H9 (cell line): Measurements from ENCODE around the gene FAM210A. TPM values are rescaled to one million over a fixed set of nuclear protein-coding genes. Genes with fewer than 3 reads are reported as not detected.

ENCODE experiments used
- DNase-seq: peaks from one replicate; pipeline ENCODE4 v3.0.0-alpha.2; 2017
- H2AFZ ChIP-seq: one replicate; pipeline ENCODE4 v1.6.1; 2013; ENCODE audit warnings: mild to moderate bottlenecking, low read length, control low read depth, moderate library complexity
- H2AK5ac ChIP-seq: 2 replicates; pipeline ENCODE4 v1.6.1; 2013; ENCODE audit warnings: low read length, control low read depth, mixed read lengths; ENCODE audit not compliant: insufficient read length
- H2BK120ac ChIP-seq: one replicate; pipeline ENCODE4 v1.6.1; 2013; ENCODE audit warnings: low read depth, mild to moderate bottlenecking, low read length, control low read depth, inconsistent platforms; ENCODE audit not compliant: poor library complexity, severe bottlenecking
- H2BK12ac ChIP-seq: 2 replicates; pipeline ENCODE4 v1.6.1; 2013; ENCODE audit warnings: low read length, control low read depth, mixed read lengths, low read depth; ENCODE audit not compliant: insufficient read length
- H2BK15ac ChIP-seq: 2 replicates; pipeline ENCODE4 v1.6.1; 2013; ENCODE audit warnings: low read depth, low read length, control low read depth
- H2BK20ac ChIP-seq: one replicate; pipeline ENCODE4 v1.6.1; 2013; ENCODE audit warnings: low read depth, mild to moderate bottlenecking, low read length, control low read depth, inconsistent platforms; ENCODE audit not compliant: poor library complexity, severe bottlenecking
- H2BK5ac ChIP-seq: 2 replicates; pipeline ENCODE4 v1.6.1; 2013; ENCODE audit warnings: low read length, control low read depth, mixed read lengths; ENCODE audit not compliant: insufficient read length
- H3K14ac ChIP-seq: 2 replicates; pipeline ENCODE4 v1.6.1; 2013; ENCODE audit warnings: low read length, control low read depth; ENCODE audit not compliant: insufficient read depth
- H3K18ac ChIP-seq: 2 replicates; pipeline ENCODE4 v1.6.1; 2013; ENCODE audit warnings: low read depth, mild to moderate bottlenecking, mixed read lengths, low read length, control low read depth; ENCODE audit not compliant: insufficient read length
- H3K23ac ChIP-seq: 2 replicates; pipeline ENCODE4 v1.6.1; 2013; ENCODE audit warnings: low read length, control low read depth, mixed read lengths, low read depth; ENCODE audit not compliant: insufficient read length
- H3K23me2 ChIP-seq: 2 replicates; pipeline ENCODE4 v1.6.1; 2013; ENCODE audit warnings: low read depth, mild to moderate bottlenecking, mixed read lengths, low read length, control low read depth; ENCODE audit not compliant: insufficient read length, poor library complexity, severe bottlenecking
- H3K27ac ChIP-seq: 2 replicates; pipeline ENCODE4 v1.5.1; 2013; ENCODE audit warnings: low read length, control low read depth, mixed read lengths, low read depth; ENCODE audit not compliant: insufficient read length
- H3K27me3 ChIP-seq: 2 replicates; pipeline ENCODE4 v1.6.1; 2013; ENCODE audit warnings: low read length, control low read depth, inconsistent platforms; ENCODE audit not compliant: insufficient read depth
- H3K4ac ChIP-seq: 2 replicates; pipeline ENCODE4 v1.6.1; 2013; ENCODE audit warnings: low read depth, mild to moderate bottlenecking, control low read depth, inconsistent platforms, low read length, moderate library complexity
- H3K4me1 ChIP-seq: 2 replicates; pipeline ENCODE4 v1.6.1; 2013; ENCODE audit warnings: low read length, control low read depth, inconsistent platforms; ENCODE audit not compliant: insufficient read depth
- H3K4me2 ChIP-seq: 2 replicates; pipeline ENCODE4 v1.6.1; 2013; ENCODE audit warnings: low read length, control low read depth, mixed read lengths; ENCODE audit not compliant: insufficient read length, insufficient read depth
- H3K56ac ChIP-seq: 2 replicates; pipeline ENCODE4 v1.6.1; 2013; ENCODE audit warnings: low read depth, mild to moderate bottlenecking, mixed read lengths, low read length, control low read depth; ENCODE audit not compliant: insufficient read length
- H3K79me1 ChIP-seq: 2 replicates; pipeline ENCODE4 v1.6.1; 2013; ENCODE audit warnings: low read depth, mild to moderate bottlenecking, moderate library complexity, low read length, control low read depth, inconsistent platforms; ENCODE audit not compliant: insufficient read depth, poor library complexity, severe bottlenecking
- H3K79me2 ChIP-seq: 2 replicates; pipeline ENCODE4 v1.6.1; 2013; ENCODE audit warnings: low read length, control low read depth, inconsistent platforms; ENCODE audit not compliant: insufficient read depth
- H3K9ac ChIP-seq: 2 replicates; pipeline ENCODE4 v1.6.1; 2013; ENCODE audit warnings: low read length, control low read depth, mixed read lengths; ENCODE audit not compliant: insufficient read length; ENCODE audit errors: extremely low read depth
- H3K9me3 ChIP-seq: one replicate; pipeline ENCODE4 v1.6.1; 2013; ENCODE audit warnings: low read depth, low read length, inconsistent platforms; ENCODE audit not compliant: control insufficient read depth
- H3T11ph ChIP-seq: one replicate; pipeline ENCODE4 v1.6.1; 2013; ENCODE audit warnings: mild to moderate bottlenecking, low read length, control low read depth, inconsistent platforms
- H4K20me1 ChIP-seq: one replicate; pipeline ENCODE4 v1.6.1; 2013; ENCODE audit not compliant: control insufficient read depth, insufficient read length, insufficient read depth
- H4K5ac ChIP-seq: 2 replicates; pipeline ENCODE4 v1.6.1; 2013; ENCODE audit warnings: low read depth, mild to moderate bottlenecking, mixed read lengths, low read length, control low read depth; ENCODE audit not compliant: insufficient read length
- H4K8ac ChIP-seq: replicated peaks from 2 replicates; pipeline ENCODE4 v1.6.1; 2013; ENCODE audit warnings: low read length, control low read depth, mixed read lengths, low read depth; ENCODE audit not compliant: insufficient read length
- H4K91ac ChIP-seq: 2 replicates; pipeline ENCODE4 v1.6.1; 2013; ENCODE audit warnings: low read depth, mild to moderate bottlenecking, moderate library complexity, mixed read lengths, low read length, control low read depth; ENCODE audit not compliant: insufficient read length
- H3K27ac Mint-ChIP-seq, 3 experiments: 2 replicates in 2 of 3; 3 replicates in 1 of 3; pipeline ENCODE4 v1.8.0; 2020 to 2021; ENCODE audit warnings: mixed read lengths in 3 of 3, mild to moderate bottlenecking in 1 of 3, moderate library complexity in 1 of 3
- H3K27me3 Mint-ChIP-seq: 2 replicates; pipeline ENCODE4 v1.8.0; 2021; ENCODE audit warnings: low read depth, mild to moderate bottlenecking, moderate library complexity, mixed read lengths
- H3K36me3 Mint-ChIP-seq, 3 experiments: 2 replicates in 2 of 3; 3 replicates in 1 of 3; pipeline ENCODE4 v1.8.0; 2020 to 2021; ENCODE audit warnings: low read depth in 3 of 3, mixed read lengths in 3 of 3; ENCODE audit not compliant: insufficient read depth in 1 of 3
- H3K4me1 Mint-ChIP-seq, 2 experiments: 2 replicates each; pipeline ENCODE4 v1.8.0; 2020; ENCODE audit warnings: mixed read lengths in 2 of 2
- H3K4me3 Mint-ChIP-seq, 2 experiments: 2 replicates in 1 of 2; 3 replicates in 1 of 2; pipeline ENCODE4 v1.8.0; 2020 to 2021; ENCODE audit warnings: mild to moderate bottlenecking in 2 of 2, mixed read lengths in 2 of 2, moderate library complexity in 1 of 2
- H3K9me3 Mint-ChIP-seq, 2 experiments: 2 replicates in 1 of 2; 3 replicates in 1 of 2; pipeline ENCODE4 v1.8.0; 2020; ENCODE audit warnings: mild to moderate bottlenecking in 2 of 2, mixed read lengths in 2 of 2, moderate library complexity in 1 of 2
- CTCF ChIP-seq: fragments of 200-600 bp; sonication (generic); conservative IDR thresholded peaks from 3 replicates; pipeline ENCODE4 v1.8.0; 2021; ENCODE audit warnings: antibody characterized with exemption, mild to moderate bottlenecking
- WGBS: extraction: QIAGEN DNeasy Blood & Tissue Kit; methylation state at CpG from one replicate; pipeline ENCODE4 v1.1.7; 2013; ENCODE audit warnings: missing lambda C conversion rate, low lambda C conversion rate, mixed read lengths; ENCODE audit not compliant: insufficient read length; ENCODE audit errors: extremely low coverage; 5-methylcytosine and 5-hydroxymethylcytosine counted together
- total RNA-seq: library from RNA; stranded (reverse); gene quantifications from 2 replicates; pipeline ENCODE4 v1.2.1, GENCODE V29; 2021

Gene FAM210A
- total RNA-seq, 1 experiment from 2014 or later: 22.5 TPM

DNA sequence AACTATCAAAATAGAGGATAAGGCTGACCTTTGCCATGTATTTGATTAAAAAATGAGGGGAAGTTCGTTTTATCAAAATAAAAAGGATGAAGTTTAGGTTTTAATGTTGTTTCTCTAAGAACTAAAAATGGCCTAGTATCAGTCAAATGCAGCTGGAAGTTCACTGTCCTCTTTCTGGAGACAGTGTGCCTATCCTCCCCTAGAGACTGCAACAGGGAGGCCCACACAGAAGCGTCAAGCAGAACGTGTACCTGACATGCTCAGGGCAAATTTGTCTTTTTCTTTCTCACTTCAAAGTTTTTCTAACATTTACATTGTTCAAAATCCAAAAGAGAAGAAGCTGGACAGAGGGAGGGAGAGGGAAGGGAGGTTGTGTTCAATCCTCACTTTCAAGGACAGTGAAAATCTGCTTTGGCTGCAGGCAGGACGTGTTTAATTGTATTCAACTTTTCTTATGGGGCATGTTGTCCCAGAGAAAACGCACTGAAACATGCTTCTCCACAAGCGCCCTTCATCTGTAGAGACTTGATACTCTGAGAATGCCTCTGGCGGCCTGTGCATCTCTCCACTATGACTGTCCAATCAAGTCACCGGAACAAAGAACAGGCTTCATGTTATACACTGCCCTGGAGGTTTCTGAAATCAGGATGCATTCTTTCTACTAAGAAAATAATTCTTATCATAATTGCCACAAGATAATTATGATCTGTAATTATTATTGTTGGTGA, 65.1 kb downstream of the FAM210A start:
- H2BK15ac ChIP-seq: no peak overlapping the region
- no peak overlapping the region for H4K8ac ChIP-seq
- H3K4ac ChIP-seq: no peak overlapping the region
- no peak overlapping the region for H2BK5ac ChIP-seq
- no peaks in the 10 kb centered on the region for H4K20me1 ChIP-seq
- no peaks in the 10 kb centered on the region for H3K79me1 ChIP-seq
- H4K91ac ChIP-seq: no peak overlapping the region
- no peaks in the 10 kb centered on the region for H3K4me1 ChIP-seq
- WGBS: 100% methylated on average over 1 of the region's 8 CpGs
- no peak overlapping the region for H3K23ac ChIP-seq
- no peaks in the 10 kb centered on the region; the same call in 1 of the 2 replicates for H3K27me3 Mint-ChIP-seq
- H3K27ac Mint-ChIP-seq: peak overlapping the region in 1 of 3 experiments; percentile 25; a peak in 1 of 7 replicates
- H3K9me3 ChIP-seq: no peaks in the 10 kb centered on the region
- no peak overlapping the region for H2BK12ac ChIP-seq
- no peak overlapping the region for H3T11ph ChIP-seq
- peaks cover 5 to 7% of the 10 kb centered on the region in 2 experiments; a peak in 3 of 4 replicates for H3K4me1 Mint-ChIP-seq
- no peak overlapping the region for H3K18ac ChIP-seq
- no peaks in the 10 kb centered on the region for H3K23me2 ChIP-seq
- no peak overlapping the region for H2BK20ac ChIP-seq
- no peak overlapping the region for H3K27ac ChIP-seq
- no peak overlapping the region for H2AK5ac ChIP-seq
- H3K79me2 ChIP-seq: no peaks in the 10 kb centered on the region
- H3K4me2 ChIP-seq: no peak overlapping the region
- no peaks in the 10 kb centered on the region for H3K27me3 ChIP-seq
- H3K14ac ChIP-seq: no peak overlapping the region
- no peak for DNase-seq
- no peak overlapping the region for H4K5ac ChIP-seq
- no peak overlapping the region for H2AFZ ChIP-seq
- no peak overlapping the region for H3K9ac ChIP-seq
- H3K4me3 Mint-ChIP-seq: no peak overlapping the region
- no peak for TF ChIP-seq CTCF
- H2BK120ac ChIP-seq: no peak overlapping the region
- no peak overlapping the region for H3K56ac ChIP-seq
- H3K9me3 Mint-ChIP-seq: no peaks in the 10 kb centered on the region
- H3K36me3 Mint-ChIP-seq: peaks cover 0 to 5% (median 1%) of the 10 kb centered on the region in 3 experiments; a peak in 3 of 7 replicates
